NT2/D1 (cell line): ENCODE measurements around the gene NEGR1.

ENCODE experiments used
- YY1 ChIP-seq: IDR thresholded peaks from 2 replicates; pipeline ENCODE4 v1.6.1; 2011; ENCODE audit not compliant: insufficient read length, insufficient read depth
- ZNF274 ChIP-seq: IDR thresholded peaks from 2 replicates; pipeline ENCODE4 v1.6.1; 2011; ENCODE audit warnings: mild to moderate bottlenecking, low read depth, low read length

DNA sequence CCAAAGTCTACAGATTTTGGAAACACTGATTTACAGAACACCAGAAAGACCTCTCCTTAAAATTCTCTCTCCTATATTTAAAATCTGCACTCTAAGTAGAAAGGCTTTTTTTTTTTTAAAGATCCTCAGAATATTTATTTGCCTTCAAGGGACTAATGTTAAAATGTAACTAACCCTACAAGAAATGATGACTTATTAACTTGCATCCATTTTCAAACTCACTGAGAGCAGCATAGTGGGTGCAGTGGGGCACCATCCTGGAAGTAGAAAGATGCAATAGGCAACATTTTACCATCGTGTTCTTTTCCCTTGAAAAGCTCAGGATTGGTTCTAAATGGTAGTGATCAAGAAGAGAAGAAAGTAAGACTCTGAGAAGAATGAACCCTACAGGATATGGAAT is 498.1 kb downstream of the NEGR1 start:
- TF ChIP-seq YY1 (no peak), ZNF274 (no peak)
